KMS-11 (cell line): Measurements from ENCODE around the gene CEP83.

Source experiments
- H2AFZ ChIP-seq: fragments of 200-600 bp; sonication (generic); 2 replicates; pipeline ENCODE4 v1.6.1; 2016; ENCODE audit warnings: antibody characterized with exemption, mixed run types, low read depth
- H3K27ac ChIP-seq: fragments of 200-600 bp; sonication (generic); 2 replicates; pipeline ENCODE4 v1.6.1; 2016; ENCODE audit warnings: mild to moderate bottlenecking, mixed run types
- H3K27me3 ChIP-seq: fragments of 200-600 bp; sonication (generic); 2 replicates; pipeline ENCODE4 v1.6.1; 2017; ENCODE audit warnings: mild to moderate bottlenecking, low read depth, mixed run types, moderate library complexity; ENCODE audit not compliant: insufficient read depth
- H3K36me3 ChIP-seq: fragments of 200-600 bp; sonication (generic); 2 replicates; pipeline ENCODE4 v1.6.1; 2017; ENCODE audit warnings: mild to moderate bottlenecking, mixed run types; ENCODE audit not compliant: insufficient read depth
- H3K4me1 ChIP-seq: fragments of 200-600 bp; sonication (generic); 2 replicates; pipeline ENCODE4 v1.6.1; 2016; ENCODE audit warnings: mild to moderate bottlenecking, low read depth, mixed run types; ENCODE audit not compliant: poor library complexity, severe bottlenecking
- H3K4me2 ChIP-seq: fragments of 200-600 bp; sonication (generic); 2 replicates; pipeline ENCODE4 v1.7.0; 2016; ENCODE audit warnings: mild to moderate bottlenecking, mixed run types
- H3K4me3 ChIP-seq: fragments of 200-600 bp; sonication (generic); IDR thresholded peaks from 2 replicates; pipeline ENCODE4 v1.6.1; 2017; ENCODE audit warnings: low read depth, low read length, mixed read lengths; ENCODE audit not compliant: insufficient read depth
- H3K79me2 ChIP-seq: fragments of 200-600 bp; sonication (generic); 2 replicates; pipeline ENCODE4 v1.6.1; 2016; ENCODE audit warnings: low read depth, mixed run types; ENCODE audit not compliant: insufficient read depth
- H3K9ac ChIP-seq: fragments of 200-600 bp; sonication (generic); 2 replicates; pipeline ENCODE4 v1.6.1; 2016; ENCODE audit warnings: mild to moderate bottlenecking, mixed run types
- H4K20me1 ChIP-seq: fragments of 200-600 bp; sonication (generic); 2 replicates; pipeline ENCODE4 v1.6.1; 2016; ENCODE audit warnings: mild to moderate bottlenecking, mixed run types; ENCODE audit not compliant: insufficient read depth
- TF ChIP-seq, protein P1 (sequence below): fragments of 200-600 bp; sonication (generic); conservative IDR thresholded peaks from 2 replicates; pipeline ENCODE4 v1.6.1; 2017; ENCODE audit warnings: low read depth, mild to moderate bottlenecking, antibody characterized with exemption, low read length, moderate library complexity, mixed read lengths

The CEP83 gene

DNA sequence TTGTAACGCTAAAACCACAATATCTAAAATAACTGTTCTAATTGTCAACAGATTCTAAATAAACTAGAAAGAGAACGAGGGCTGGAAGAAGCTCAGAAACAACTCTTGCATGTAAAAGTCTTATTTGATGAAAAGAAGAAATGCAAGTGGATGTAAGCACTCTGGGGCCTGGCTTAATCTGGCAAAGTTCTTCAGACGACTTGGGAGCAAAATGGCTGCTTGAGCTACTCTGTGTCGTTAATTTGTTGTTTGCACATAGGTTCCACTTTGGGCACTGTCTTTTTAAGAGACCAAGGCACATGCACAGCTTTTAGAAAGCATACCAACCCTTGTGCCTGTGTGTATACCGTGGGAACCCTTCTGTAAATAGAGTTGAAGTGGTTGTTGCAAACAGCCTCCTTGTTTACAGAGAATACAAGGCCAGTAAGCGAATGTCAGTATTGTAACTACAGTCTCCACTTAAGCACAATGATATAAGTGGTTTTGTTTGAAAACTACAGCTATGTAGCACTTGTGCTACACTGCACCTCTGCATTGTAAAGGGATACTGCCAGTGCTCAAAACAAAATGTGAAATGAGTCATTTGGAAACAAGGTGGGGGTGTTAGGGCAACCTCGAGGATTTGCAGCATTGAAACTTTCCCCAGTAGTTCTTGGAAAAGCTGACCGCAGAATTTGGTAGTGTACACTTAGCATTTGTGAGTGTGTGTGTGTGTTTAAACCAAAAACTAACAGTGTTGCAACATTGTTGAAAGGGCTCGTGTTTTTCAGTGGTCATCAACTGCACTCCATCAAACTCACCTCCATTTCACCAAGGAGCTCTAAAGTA is 154.3 kb downstream of the CEP83 start:
- Histone ChIP-seq H4K20me1 (no peaks in the 10 kb centered on the region), H3K4me1 (peaks cover 24% of the 10 kb centered on the region), H3K4me3 (no peak overlapping the region), H3K9ac (no peak overlapping the region), H2AFZ (no peak overlapping the region), H3K27me3 (no peaks in the 10 kb centered on the region), H3K27ac (peak overlapping the region; percentile 24; the same call in 1 of the 2 replicates), H3K79me2 (no peaks in the 10 kb centered on the region), H3K4me2 (peak overlapping the region; percentile 41), H3K36me3 (no peaks in the 10 kb centered on the region)
- TF ChIP-seq, protein P1, sequence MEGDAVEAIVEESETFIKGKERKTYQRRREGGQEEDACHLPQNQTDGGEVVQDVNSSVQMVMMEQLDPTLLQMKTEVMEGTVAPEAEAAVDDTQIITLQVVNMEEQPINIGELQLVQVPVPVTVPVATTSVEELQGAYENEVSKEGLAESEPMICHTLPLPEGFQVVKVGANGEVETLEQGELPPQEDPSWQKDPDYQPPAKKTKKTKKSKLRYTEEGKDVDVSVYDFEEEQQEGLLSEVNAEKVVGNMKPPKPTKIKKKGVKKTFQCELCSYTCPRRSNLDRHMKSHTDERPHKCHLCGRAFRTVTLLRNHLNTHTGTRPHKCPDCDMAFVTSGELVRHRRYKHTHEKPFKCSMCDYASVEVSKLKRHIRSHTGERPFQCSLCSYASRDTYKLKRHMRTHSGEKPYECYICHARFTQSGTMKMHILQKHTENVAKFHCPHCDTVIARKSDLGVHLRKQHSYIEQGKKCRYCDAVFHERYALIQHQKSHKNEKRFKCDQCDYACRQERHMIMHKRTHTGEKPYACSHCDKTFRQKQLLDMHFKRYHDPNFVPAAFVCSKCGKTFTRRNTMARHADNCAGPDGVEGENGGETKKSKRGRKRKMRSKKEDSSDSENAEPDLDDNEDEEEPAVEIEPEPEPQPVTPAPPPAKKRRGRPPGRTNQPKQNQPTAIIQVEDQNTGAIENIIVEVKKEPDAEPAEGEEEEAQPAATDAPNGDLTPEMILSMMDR, result no peak

DNA sequence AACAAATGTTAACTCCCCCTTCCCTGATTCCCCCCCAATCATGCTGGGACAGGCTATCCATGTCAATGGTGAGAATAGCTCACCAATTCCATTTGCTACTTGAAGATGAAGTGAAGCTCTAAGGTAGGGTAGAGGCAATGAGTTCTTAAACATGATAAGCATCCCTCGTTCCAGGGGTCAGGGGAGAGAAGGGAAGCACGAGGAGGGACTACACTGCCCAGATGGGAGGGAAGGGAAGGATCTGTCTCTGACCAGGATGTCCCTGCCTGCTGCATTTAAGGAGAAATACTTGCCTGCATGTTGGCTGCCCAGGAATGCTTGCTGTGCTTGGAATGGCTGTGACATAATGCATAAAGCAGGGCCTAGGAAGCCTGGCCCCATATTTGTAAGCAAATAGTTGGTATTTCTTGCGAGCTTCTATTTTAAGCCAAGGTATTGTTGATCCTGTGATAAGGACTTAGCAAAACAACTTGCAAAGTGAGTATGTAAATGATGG is 155.1 kb downstream of the CEP83 start:
- Histone ChIP-seq H3K4me2 (peak overlapping the region; percentile 41), H4K20me1 (no peaks in the 10 kb centered on the region), H3K27me3 (no peaks in the 10 kb centered on the region), H3K9ac (no peak overlapping the region), H3K4me1 (peaks cover 24% of the 10 kb centered on the region), H3K4me3 (no peak overlapping the region), H3K79me2 (no peaks in the 10 kb centered on the region), H3K27ac (no peak overlapping the region), H2AFZ (no peak overlapping the region), H3K36me3 (no peaks in the 10 kb centered on the region)
- TF ChIP-seq, protein P1, result no peak

DNA sequence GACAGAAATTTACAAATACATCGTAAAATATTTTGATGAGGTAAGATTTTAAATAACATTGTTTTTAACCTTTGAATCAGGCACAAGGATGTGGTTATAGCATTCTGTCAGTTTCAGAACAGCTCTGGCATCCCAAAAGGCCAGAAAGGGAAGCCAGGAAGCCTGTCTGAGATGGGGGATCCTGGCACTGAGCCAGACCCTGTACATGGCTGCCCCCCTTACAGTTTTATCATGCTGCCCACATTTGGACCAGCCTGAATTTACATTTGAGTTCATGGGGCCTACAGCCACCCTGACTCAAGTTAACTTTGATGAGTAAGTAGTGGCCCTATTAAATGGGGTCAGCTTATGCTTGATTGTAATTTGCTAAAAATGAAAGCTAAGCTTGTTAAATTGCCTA is 155.7 kb downstream of the CEP83 start:
- TF ChIP-seq, protein P1, result no peak
- peaks cover 24% of the 10 kb centered on the region for H3K4me1 ChIP-seq
- no peaks in the 10 kb centered on the region for H3K79me2 ChIP-seq
- no peaks in the 10 kb centered on the region for H3K27me3 ChIP-seq
- H3K27ac ChIP-seq, result no peak overlapping the region
- no peaks in the 10 kb centered on the region for H3K36me3 ChIP-seq
- no peak overlapping the region for H2AFZ ChIP-seq
- no peak overlapping the region for H3K4me2 ChIP-seq
- no peak overlapping the region for H3K9ac ChIP-seq
- no peak overlapping the region for H3K4me3 ChIP-seq
- H4K20me1 ChIP-seq, result no peaks in the 10 kb centered on the region

DNA sequence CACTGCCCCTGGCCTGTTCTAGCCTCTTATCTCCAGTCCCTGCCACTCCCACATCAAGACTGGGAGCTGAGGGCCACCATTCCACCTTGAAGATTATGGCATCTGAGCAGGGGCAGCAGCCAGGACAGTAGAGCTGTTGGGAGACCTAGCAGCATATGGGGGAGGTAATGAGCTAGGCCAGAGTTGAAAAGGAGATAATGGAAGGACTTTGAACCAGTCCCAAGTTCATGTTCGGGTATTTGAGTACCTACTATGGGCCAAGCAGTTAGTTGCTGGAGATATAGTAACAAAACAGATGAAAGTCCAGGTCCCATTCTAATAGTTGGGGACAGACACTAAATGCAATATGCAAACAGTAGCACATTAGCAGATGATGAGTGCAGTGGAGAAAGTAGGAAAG is 159.8 kb downstream of the CEP83 start:
- no peak overlapping the region for H3K4me2 ChIP-seq
- no peaks in the 10 kb centered on the region for H3K79me2 ChIP-seq
- no peaks in the 10 kb centered on the region for H3K36me3 ChIP-seq
- H3K4me3 ChIP-seq, result no peak overlapping the region
- H2AFZ ChIP-seq, result no peak overlapping the region
- no peaks in the 10 kb centered on the region for H4K20me1 ChIP-seq
- H3K9ac ChIP-seq, result no peak overlapping the region
- no peak overlapping the region for H3K27ac ChIP-seq
- TF ChIP-seq, protein P1, result no peak
- peaks cover 1% of the 10 kb centered on the region for H3K4me1 ChIP-seq
- H3K27me3 ChIP-seq, result no peaks in the 10 kb centered on the region
